ENCODE measurements around the gene THADA.

Gene THADA

GRCh38 chr2:43265001-43265400, 330.8 kb downstream of the THADA start:
- DNase-seq, result no peak

- DNase-seq, result no peak
Measured at GRCh38 chr2:43262951-43263350, 332.9 kb downstream of the THADA start.

- DNase-seq, result no peak
Measured at GRCh38 chr2:43262239-43262638, 333.6 kb downstream of the THADA start.

- no peak for DNase-seq
Measured at GRCh38 chr2:43259512-43259911, 336.3 kb downstream of the THADA start.

GRCh38 chr2:43258547-43259156, 337.2 kb downstream of the THADA start:
- DNase-seq, result no peak

- DNase-seq, result no peak
Measured at GRCh38 chr2:43255296-43255910, 340.4 kb downstream of the THADA start.

- DNase-seq, result no peak
Measured at GRCh38 chr2:43254331-43254730, 341.5 kb downstream of the THADA start.

- no peak for DNase-seq
Measured at GRCh38 chr2:43251171-43251731, 344.6 kb downstream of the THADA start.

- DNase-seq, result no peak
Measured at GRCh38 chr2:43250015-43250414, 345.8 kb downstream of the THADA start.

- no peak for DNase-seq
Measured at GRCh38 chr2:43248621-43249020, 347.2 kb downstream of the THADA start.

GRCh38 chr2:43246641-43247040, 349.2 kb downstream of the THADA start:
- DNase-seq, result no peak

- DNase-seq, result no peak
Measured at GRCh38 chr2:43241558-43241957, 354.3 kb downstream of the THADA start.

- DNase-seq, result no peak
Measured at GRCh38 chr2:43240766-43241150, 355.1 kb downstream of the THADA start.

- DNase-seq, result no peak
Measured at GRCh38 chr2:43239981-43240765, 355.7 kb downstream of the THADA start.

GRCh38 chr2:43238813-43239212, 357.0 kb downstream of the THADA start:
- DNase-seq, result no peak

- no peak for DNase-seq
Measured at GRCh38 chr2:43238176-43238575, 357.7 kb downstream of the THADA start.

GRCh38 chr2:43233218-43234212, 362.3 kb downstream of the THADA start:
- no peak for DNase-seq

GRCh38 chr2:43230951-43231827, 364.6 kb downstream of the THADA start:
- DNase-seq, result no peak

GRCh38 chr2:43230351-43230885, 365.4 kb downstream of the THADA start:
- DNase-seq, result no peak

GRCh38 chr2:43228756-43229659, 366.8 kb downstream of the THADA start:
- DNase-seq, result no peak

All from activated CD8-positive, alpha-beta memory T cell treated with anti-CD3 and anti-CD28 coated beads, Interleukin-2, amount 50 U/mL, for 4 hours (primary cell).